GM21723 (cell line): Measurements from ENCODE around the gene MARK1.

Source experiments
- ATAC-seq: cut with Tn5 transposase; IDR thresholded peaks from one replicate; pipeline ENCODE4 v1.9.1; 2021; ENCODE audit warnings: mild to moderate bottlenecking, moderate library complexity; ENCODE audit not compliant: unreplicated experiment

Gene MARK1

DNA sequence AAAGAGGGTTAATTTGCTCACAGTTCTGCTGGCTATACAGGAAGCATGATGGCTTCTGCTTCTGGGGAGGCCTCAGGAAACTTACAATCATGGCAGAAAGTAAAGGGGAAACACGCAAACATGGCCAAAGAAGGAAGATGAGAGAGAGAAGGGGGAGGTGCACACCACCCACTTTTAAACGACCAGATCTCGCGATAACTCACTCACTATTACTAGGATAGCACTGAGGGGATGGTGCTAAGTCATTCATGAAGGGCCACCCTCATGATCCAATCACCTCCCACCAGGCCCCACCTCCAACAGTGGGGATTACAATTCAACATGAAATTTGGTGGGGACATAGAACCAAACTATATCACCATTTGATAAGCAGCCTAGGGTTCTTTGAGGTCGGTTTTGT, 159.9 kb downstream of the MARK1 start:
- ATAC-seq, result no peak

- no peak for ATAC-seq
Measured at GRCh38 chr1:220689666-220690065, 161.7 kb downstream of the MARK1 start.

GRCh38 chr1:220690140-220691052, 162.5 kb downstream of the MARK1 start, which contains the start of gene C1orf115:
TSS of gene C1orf115 (plus strand) at chr1:220690363. CDS start at chr1:220690403, 40 bp downstream.
- peak; percentile 99 for ATAC-seq

DNA sequence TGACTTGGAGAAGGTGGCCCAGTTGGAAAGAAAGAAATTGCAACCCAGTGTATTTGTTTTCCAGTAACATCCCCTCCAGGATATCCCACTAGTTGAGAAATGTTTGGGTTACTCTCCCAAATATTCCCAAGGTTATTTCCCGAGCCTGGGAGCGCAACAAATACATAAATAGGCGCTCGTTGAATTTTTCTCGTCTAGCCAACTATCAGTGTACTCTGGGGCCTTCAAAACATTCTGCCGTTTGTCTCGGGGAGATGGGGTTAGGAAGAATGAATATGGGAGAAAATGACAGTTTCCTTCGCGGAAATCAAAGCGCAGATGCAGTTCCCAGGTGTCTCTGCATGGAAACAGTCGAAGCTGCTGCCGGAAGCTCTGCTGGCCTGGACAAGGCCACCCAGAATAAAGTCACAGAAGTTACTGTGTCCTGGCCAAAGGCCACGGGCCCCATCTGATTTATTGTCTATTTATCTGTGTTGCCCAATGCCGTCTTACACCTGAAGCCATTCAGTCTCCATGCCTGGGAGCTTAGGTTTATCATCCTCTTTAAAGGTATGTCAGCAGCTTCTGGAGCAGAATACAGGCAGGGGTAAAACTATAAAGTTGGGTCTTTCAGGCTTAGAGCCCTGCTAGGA, 163.2 kb downstream of the MARK1 start:
- ATAC-seq, result no peak

DNA sequence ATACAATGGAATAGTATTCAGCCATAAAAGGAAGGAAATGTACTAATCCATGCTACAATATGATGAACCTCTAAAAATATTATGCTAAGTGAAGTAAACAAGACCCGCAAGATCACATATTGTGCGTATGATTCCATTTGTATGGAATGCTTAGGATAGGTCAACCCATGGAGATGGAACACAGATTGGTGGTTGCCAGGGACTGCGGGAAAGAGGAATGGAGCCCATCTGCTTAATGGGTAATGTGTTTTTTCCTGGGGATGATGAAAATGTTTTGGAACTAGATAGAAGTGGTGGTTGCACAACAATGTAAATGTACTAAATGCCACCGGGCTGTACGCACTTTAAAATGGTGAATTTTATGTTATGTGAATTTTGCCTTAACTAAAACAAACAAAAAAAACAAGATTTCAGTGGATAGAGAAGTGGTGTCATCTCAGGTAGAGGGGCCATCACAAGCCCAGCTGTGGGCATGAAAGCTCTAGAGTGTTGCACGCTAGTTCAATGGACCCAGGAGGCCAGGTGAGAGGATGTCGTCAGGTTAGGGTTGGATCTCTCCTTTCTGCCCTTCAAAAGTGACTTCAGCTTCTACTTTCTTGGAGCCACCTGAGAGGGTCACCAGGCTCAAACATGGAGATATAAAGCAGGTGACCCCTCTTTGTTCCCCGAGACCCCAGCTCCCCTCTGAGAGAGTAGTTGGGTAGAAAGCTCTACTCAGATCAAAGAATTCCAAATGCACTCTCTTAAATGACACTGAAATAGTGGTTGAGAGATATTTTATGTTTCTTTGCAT, 164.7 kb downstream of the MARK1 start:
- no peak for ATAC-seq

DNA sequence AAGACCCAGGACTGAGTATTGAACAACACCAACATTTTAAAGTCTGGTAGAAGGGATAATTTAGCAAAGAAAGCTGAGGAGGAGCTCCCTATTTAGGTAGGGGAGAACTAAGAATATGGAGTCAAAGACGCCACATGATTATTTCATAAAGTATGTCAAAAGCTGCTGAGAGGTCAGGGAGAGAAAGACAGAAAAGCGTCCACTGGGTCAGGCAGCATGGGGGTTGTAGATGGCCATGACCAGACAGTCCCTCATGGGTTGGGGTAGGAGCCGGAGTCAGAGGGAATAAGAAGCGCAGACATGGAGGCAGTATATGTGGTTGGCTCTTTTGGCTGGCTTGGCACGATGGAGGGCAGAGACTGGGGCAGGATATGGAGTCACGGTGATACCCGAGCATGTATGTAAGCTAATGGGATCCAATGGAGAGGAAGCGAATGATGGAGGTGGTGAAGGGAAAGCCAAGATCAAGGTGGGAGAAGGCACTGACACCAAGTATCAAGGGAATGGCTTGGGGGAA, 167.0 kb downstream of the MARK1 start:
- no peak for ATAC-seq

- no peak for ATAC-seq
Measured at GRCh38 chr1:220695426-220695825, 167.5 kb downstream of the MARK1 start.

DNA sequence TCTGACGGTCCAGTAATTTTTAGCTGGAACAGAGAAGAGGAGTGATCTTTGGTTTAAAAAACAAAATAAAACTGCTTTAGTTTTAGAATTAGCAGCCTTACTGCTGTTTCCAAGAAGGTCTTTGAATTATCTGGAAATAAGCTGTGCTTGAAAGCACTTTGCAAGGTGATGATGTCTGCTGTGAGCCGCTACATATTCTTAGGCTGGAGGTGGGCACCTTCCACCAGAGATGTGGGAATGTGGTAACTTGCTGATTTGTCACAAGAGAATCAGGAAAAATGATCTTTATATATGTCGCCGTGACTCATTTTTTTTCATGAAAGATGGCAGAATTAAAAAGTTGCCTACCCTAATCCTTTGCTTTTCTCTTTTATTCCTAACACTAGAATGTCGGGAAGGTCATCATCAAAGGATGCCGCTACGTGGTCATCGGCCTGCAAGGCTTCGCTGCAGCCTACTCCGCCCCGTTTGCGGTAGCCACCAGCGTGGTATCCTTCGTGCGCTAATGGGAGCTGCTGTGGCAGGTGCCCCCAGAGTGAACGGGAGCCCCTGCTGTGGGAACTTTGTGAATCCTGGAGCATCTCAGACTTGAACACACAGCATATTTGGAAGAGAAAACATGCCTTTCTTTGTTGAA, 168.4 kb downstream of the MARK1 start:
- ATAC-seq, result no peak

GRCh38 chr1:220696863-220697231, 168.9 kb downstream of the MARK1 start:
- no peak for ATAC-seq

DNA sequence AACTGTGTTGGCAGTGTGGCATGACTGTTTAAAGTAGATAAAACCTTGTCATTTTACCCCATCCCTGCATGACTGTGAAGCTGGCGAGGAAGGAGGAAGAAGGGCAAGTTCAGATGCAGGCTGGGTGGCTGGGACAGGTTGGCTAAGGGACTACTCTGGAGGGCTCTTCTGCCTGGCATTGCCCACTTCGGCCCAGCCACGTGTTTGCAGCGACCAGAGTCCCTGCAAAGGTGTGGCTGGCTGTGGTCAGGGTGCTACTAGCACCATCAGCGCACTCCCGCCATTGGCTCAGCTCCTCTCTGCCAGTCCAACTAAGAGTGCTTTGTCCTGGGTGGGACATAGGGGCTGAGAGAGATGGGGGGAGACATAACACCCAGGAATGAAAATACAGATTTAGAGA, 169.4 kb downstream of the MARK1 start:
- no peak for ATAC-seq

DNA sequence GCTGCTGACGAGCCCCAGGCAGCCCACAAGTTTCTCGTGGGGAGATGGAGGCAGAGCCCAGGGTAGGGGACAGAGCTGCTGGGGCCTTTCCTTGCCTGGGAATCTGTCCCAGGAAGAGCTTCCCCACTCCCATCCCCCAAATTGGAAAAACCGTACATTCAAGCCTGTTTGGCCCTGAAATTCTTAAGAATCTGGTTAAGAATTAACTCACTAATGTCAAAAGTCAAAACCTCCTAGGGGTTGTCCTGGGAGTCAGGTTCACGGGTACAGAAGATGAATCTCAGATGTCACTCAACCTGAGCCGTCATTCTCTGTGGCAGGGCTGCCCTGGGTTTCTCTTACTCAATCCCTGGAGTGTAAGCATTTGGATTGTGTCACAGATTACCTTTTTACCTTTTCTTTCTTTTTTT, 170.7 kb downstream of the MARK1 start:
- ATAC-seq, result no peak

DNA sequence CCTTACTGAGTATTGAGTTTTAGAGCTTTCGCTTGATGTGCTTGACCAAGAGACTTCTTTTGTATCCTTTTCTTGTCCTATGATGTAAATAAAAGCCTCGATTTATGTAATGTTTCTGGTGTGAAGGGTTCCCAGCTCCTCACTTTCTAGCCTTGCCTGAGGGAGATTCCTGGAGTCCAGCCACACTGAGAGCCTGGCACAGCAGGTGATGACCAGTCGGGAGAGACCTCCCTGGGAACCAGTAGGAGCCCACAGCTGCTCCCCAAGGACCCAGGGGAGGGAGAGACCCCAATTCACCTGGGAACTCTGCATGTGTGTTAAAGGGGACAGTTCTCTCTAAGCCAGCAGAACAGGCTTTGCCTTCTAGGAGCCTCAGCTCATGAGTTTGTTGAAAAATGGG, 171.1 kb downstream of the MARK1 start:
- ATAC-seq, result no peak

GRCh38 chr1:220700556-220701179, 172.7 kb downstream of the MARK1 start:
- no peak for ATAC-seq

DNA sequence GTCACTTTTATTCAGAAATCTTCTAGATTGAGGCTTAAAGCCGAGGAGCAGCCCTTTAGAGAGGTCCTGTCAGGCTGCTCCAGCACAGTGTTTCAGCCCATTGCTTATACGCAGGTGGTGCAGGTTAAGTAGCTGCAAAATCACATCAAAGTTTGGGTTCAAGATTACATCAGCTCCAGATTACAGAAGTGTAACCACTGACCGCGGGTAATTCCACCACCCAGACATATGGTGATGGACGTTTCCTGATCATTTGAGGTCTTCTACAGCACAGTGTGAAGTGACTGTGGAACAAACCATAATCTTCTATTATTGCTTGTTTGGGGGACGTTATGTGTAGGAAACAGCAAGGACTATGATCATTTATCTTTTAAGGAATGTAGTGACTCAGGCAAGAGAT, 174.0 kb downstream of the MARK1 start:
- no peak for ATAC-seq

DNA sequence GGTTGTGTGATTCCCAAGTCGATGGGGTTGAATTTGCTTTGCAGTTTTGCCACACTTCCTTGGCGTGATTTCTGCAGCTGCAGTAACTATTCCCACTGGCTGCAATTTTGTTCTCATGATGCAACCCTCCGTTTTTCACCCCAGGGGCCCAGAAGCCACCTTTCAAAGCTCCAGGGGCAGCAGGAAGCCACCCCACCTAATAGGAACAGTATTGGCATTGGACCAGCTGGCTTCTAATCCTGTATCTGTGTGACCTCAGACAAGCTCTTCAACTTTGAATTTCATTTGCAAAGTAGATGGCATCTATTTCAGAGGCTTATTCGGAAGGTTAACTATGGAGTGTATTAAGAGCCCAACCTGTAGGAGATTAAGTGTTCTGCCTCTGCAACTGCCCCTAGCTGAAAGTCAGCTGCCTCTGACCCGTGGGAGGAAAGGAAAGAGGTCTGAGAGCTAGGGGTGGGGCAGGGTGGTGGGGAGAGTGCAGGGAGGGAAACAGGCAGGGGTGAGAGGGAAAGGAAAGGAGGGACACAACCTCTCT, 174.9 kb downstream of the MARK1 start:
- ATAC-seq, result no peak

GRCh38 chr1:220703305-220703704, 175.4 kb downstream of the MARK1 start:
- no peak for ATAC-seq

GRCh38 chr1:220705782-220706181, 177.8 kb downstream of the MARK1 start:
- no peak for ATAC-seq

DNA sequence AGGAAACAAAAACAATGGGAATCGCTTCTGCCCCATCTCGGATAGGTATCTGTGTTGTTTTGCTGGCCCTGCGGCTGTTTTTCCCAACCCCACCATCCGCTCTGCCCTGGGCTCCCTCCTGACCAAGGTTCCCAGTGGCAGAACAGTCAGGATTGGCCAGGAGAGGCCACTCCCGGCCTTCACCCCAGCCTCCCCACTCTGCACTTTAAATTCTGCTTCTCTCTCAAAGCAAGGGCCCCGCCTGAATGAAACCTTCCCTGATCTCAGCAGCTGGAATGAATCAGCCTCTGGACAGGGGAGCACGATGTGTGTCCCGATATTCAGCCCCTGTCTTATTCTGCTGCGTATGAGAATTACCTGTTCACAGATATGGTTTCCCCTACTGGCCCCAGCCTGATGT, 178.5 kb downstream of the MARK1 start:
- no peak for ATAC-seq

GRCh38 chr1:220707160-220707559, 179.2 kb downstream of the MARK1 start:
- ATAC-seq, result no peak

DNA sequence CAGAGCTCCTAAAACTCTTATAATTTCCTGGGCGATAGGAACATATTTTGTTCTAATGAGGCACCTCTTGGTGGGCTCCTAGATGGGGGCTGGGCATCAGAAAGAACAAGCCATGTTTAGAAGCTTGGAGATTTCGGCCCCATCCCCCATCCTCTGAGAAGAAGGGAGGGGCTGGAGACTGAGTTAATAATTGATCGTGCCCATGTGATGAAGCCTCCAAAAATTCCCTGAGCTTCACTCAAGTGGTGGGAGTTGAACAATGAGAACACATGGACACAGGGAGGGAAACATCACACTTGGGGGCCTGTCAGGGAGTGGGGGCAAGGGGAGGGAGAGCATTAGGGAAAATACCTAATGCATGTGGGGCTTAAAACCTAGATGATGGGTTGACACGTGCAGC, 180.3 kb downstream of the MARK1 start:
- no peak for ATAC-seq
